Body of pancreas (tissue), 4 donors: ENCODE measurements around the gene DPH1. TPM values are rescaled to one million over a fixed set of nuclear protein-coding genes. Genes with fewer than 3 reads are reported as not detected.

Experiments
- ATAC-seq: fragments of 150-250 bp; one replicate; pipeline ENCODE4 v1.9.1; 2016
- DNase-seq, 4 donors: peaks; one replicate each; pipeline ENCODE4 v3.0.0-alpha.2; 2019
- H3K27ac ChIP-seq, 4 donors: fragments of 200-600 bp; sonication (generic); 1 replicate in 3 of 4; 2 replicates in 1 of 4; pipeline versions ENCODE4 v1.5.1 to v1.6.1; 2016 to 2019; ENCODE audit warnings: mild to moderate bottlenecking in 1 of 4, mixed read lengths in 1 of 4, moderate library complexity in 1 of 4
- H3K27me3 ChIP-seq, 2 donors: fragments of 200-600 bp; sonication (generic); one replicate each; pipeline ENCODE4 v1.6.0; 2016; ENCODE audit warnings: mild to moderate bottlenecking in 1 of 2
- H3K36me3 ChIP-seq, 2 donors: fragments of 200-600 bp; sonication (generic); replicated peaks in 1 of 2; 2 replicates each; pipeline ENCODE4 v1.5.1; 2016; ENCODE audit warnings: low read depth in 2 of 2; ENCODE audit not compliant: insufficient read depth in 1 of 2
- H3K4me1 ChIP-seq: fragments of 200-600 bp; sonication (generic); one replicate; pipeline ENCODE4 v1.6.0; 2016
- H3K4me3 ChIP-seq, 2 donors: fragments of 200-600 bp; sonication (generic); 1 replicate in 1 of 2; 2 replicates in 1 of 2; pipeline ENCODE4 v1.5.1; 2016 to 2019
- H3K9me3 ChIP-seq, 3 donors: fragments of 200-600 bp; sonication (generic); 1 replicate in 2 of 3; 2 replicates in 1 of 3; pipeline ENCODE4 v1.5.1; 2016
- CTCF ChIP-seq, 7 experiments: fragments of 450-650 bp in 4 of 7; fragments of 200-600 bp in 3 of 7; sonication (generic) in 3 of 7; IDR thresholded peaks; one replicate each; pipeline ENCODE4 v1.5.1; 2016 to 2019; ENCODE audit warnings: antibody characterized with exemption in 7 of 7
- POLR2A ChIP-seq, 3 donors: fragments of 450-650 bp; IDR thresholded peaks; one replicate each; pipeline ENCODE4 v1.6.1; 2016; ENCODE audit warnings: antibody characterized with exemption in 3 of 3, mild to moderate bottlenecking in 2 of 3
- WGBS, 2 donors: methylation state at CpG; one replicate each; pipeline ENCODE4 v1.1.5; 2017; 5-methylcytosine and 5-hydroxymethylcytosine counted together
- intact Hi-C: fragments of 100-400 bp; cut with DNase I; formaldehyde crosslinking; loops from one replicate; pipeline ENCODE4 v1.15.1; 2023
- total RNA-seq, 2 donors: library from RNA; depleted of rRNA; stranded (reverse); fragments of >200 nt; gene quantifications; one replicate each; pipeline ENCODE4 v1.1.0, GENCODE V29; 2016

DPH1 gene
- total RNA-seq, 2 donors from 2014 or later, result 34.8 to 77.8 TPM

- TF ChIP-seq POLR2A (IDR thresholded peaks at IDR 0.05) (no peak), CTCF (IDR thresholded peaks at IDR 0.05) (no peak)
- Histone ChIP-seq H3K36me3 (no peaks in the 10 kb centered on the region), H3K27me3 (no peaks in the 10 kb centered on the region), H3K4me3 (no peak overlapping the region), H3K9me3 (no peaks in the 10 kb centered on the region), H3K27ac (peak overlapping the region in 3 of 4 donors; percentile 12 to 55 (median 42)), H3K4me1 (peaks cover 13% of the 10 kb centered on the region)
- intact Hi-C loops, result no loop called here
- ATAC-seq (no peak), DNase-seq (no peak)
- 88 to 91% methylated on average over 6 of the region's 6 CpGs for whole genome bisulfite sequencing, 2 donors
Observed at GRCh38 chr17:2071024-2071385, 41.1 kb downstream of the DPH1 start.

GRCh38 chr17:2071455-2072281 lies 41.7 kb downstream of the DPH1 start:
- intact Hi-C loops, result no loop called here
- peak; percentile 35 for ATAC-seq
- Histone ChIP-seq H3K4me1 (peaks cover 13% of the 10 kb centered on the region), H3K27me3 (no peaks in the 10 kb centered on the region), H3K27ac (peak overlapping the region; percentile 12 to 55 (median 37)), H3K9me3 (no peaks in the 10 kb centered on the region), H3K36me3 (no peaks in the 10 kb centered on the region), H3K4me3 (no peak overlapping the region)
- DNase-seq, result no peak
- TF ChIP-seq CTCF (IDR thresholded peaks at IDR 0.05) (no peak), POLR2A (IDR thresholded peaks at IDR 0.05) (no peak)
- 74 to 91% methylated on average over 28 of the region's 31 CpGs for WGBS, 2 donors

- DNase-seq (no peak), ATAC-seq (no peak)
- H3K4me3 ChIP-seq, result no peak overlapping the region
- intact Hi-C loops, result no loop called here
- TF ChIP-seq CTCF (IDR thresholded peaks at IDR 0.05), result no peak
- TF ChIP-seq POLR2A (IDR thresholded peaks at IDR 0.05), result no peak
- no peaks in the 10 kb centered on the region for H3K9me3 ChIP-seq
- no peaks in the 10 kb centered on the region for H3K27me3 ChIP-seq
- peaks cover 13% of the 10 kb centered on the region for H3K4me1 ChIP-seq
- 64 to 86% methylated on average over 3 to 10 of the region's 10 CpGs for WGBS, 2 donors
- H3K36me3 ChIP-seq, result peaks cover 0 to 4% of the 10 kb centered on the region in 2 donors
- H3K27ac ChIP-seq, result peak overlapping the region in 2 of 4 donors; percentile 18 to 27
Observed at GRCh38 chr17:2074919-2075318, 45.0 kb downstream of the DPH1 start.

GRCh38 chr17:2075336-2076086 lies 45.6 kb downstream of the DPH1 start:
- DNase-seq, result no peak
- peaks cover 0 to 4% of the 10 kb centered on the region in 2 donors for H3K36me3 ChIP-seq
- peak; percentile 20 for ATAC-seq
- whole genome bisulfite sequencing, 2 donors, result 85 to 86% methylated on average over 11 to 13 of the region's 13 CpGs
- no peak overlapping the region for H3K4me3 ChIP-seq
- peak overlapping the region in 2 of 4 donors; percentile 4 to 44 for H3K27ac ChIP-seq
- H3K4me1 ChIP-seq, result peaks cover 7% of the 10 kb centered on the region
- TF ChIP-seq POLR2A (IDR thresholded peaks at IDR 0.05), result no peak
- TF ChIP-seq CTCF (IDR thresholded peaks at IDR 0.05), result no peak
- H3K9me3 ChIP-seq, result no peaks in the 10 kb centered on the region
- intact Hi-C loops, result no loop called here
- no peaks in the 10 kb centered on the region for H3K27me3 ChIP-seq
